Neuronal stem cell (in vitro differentiated cells): ENCODE measurements around the gene AK1.
A peak's percentile ranks its signal among the peaks of the same experiment; 100 is the strongest.

Source experiments
- DNase-seq: peaks from one replicate; pipeline ENCODE4 v3.0.0-alpha.2; 2013; ENCODE audit warnings: low spot score
- H2AFZ ChIP-seq: one replicate; pipeline ENCODE4 v1.6.1; 2013; ENCODE audit warnings: mild to moderate bottlenecking, low read length, inconsistent platforms
- H2AK5ac ChIP-seq: 2 replicates; pipeline ENCODE4 v1.6.1; 2013; ENCODE audit warnings: low read depth, mild to moderate bottlenecking, inconsistent platforms, low read length, moderate library complexity, mixed read lengths
- H2BK120ac ChIP-seq: 2 replicates; pipeline ENCODE4 v1.6.1; 2013; ENCODE audit warnings: low read depth, mild to moderate bottlenecking, inconsistent platforms, low read length, moderate library complexity, mixed read lengths
- H2BK12ac ChIP-seq: one replicate; pipeline ENCODE4 v1.6.1; 2013; ENCODE audit warnings: low read length, inconsistent platforms
- H2BK15ac ChIP-seq: 2 replicates; pipeline ENCODE4 v1.6.1; 2013; ENCODE audit warnings: mild to moderate bottlenecking, low read length, inconsistent platforms, mixed read lengths
- H2BK5ac ChIP-seq: one replicate; pipeline ENCODE4 v1.6.1; 2013; ENCODE audit warnings: inconsistent platforms, mild to moderate bottlenecking, low read length, moderate library complexity
- H3K14ac ChIP-seq: one replicate; pipeline ENCODE4 v1.6.1; 2013; ENCODE audit warnings: low read length, inconsistent platforms
- H3K18ac ChIP-seq: 2 replicates; pipeline ENCODE4 v1.6.1; 2013; ENCODE audit warnings: low read length, inconsistent platforms
- H3K23ac ChIP-seq: 2 replicates; pipeline ENCODE4 v1.6.1; 2013; ENCODE audit warnings: low read depth, mild to moderate bottlenecking, mixed read lengths, low read length, inconsistent platforms; ENCODE audit not compliant: poor library complexity
- H3K27ac ChIP-seq: replicated peaks from 3 replicates; pipeline ENCODE4 v1.5.1; 2013; ENCODE audit warnings: low read length, inconsistent platforms
- H3K27me3 ChIP-seq, 3 experiments: 2 replicates each; pipeline ENCODE4 v1.6.1; 2013; ENCODE audit warnings: low read length in 3 of 3, mild to moderate bottlenecking in 2 of 3, inconsistent platforms in 1 of 3, low read depth in 1 of 3, mixed read lengths in 1 of 3, moderate library complexity in 1 of 3; ENCODE audit not compliant: control insufficient read depth in 3 of 3, insufficient read depth in 3 of 3
- H3K36me3 ChIP-seq, 2 donors: replicated peaks in 1 of 2; 2 replicates each; pipeline ENCODE4 v1.6.1; 2013; ENCODE audit warnings: low read length in 2 of 2; ENCODE audit not compliant: control insufficient read depth in 2 of 2, insufficient read depth in 2 of 2
- H3K4ac ChIP-seq: 2 replicates; pipeline ENCODE4 v1.6.1; 2013; ENCODE audit warnings: inconsistent platforms, mild to moderate bottlenecking, low read length, moderate library complexity
- H3K4me1 ChIP-seq, 2 donors: 1 replicate in 1 of 2; 2 replicates in 1 of 2; pipeline ENCODE4 v1.6.1; 2013; ENCODE audit warnings: low read length in 2 of 2, low read depth in 1 of 2; ENCODE audit not compliant: control insufficient read depth in 2 of 2, insufficient read depth in 1 of 2
- H3K4me2 ChIP-seq: one replicate; pipeline ENCODE4 v1.6.1; 2013; ENCODE audit warnings: mild to moderate bottlenecking, low read length, inconsistent platforms; ENCODE audit not compliant: insufficient read depth, poor library complexity, severe bottlenecking
- H3K4me3 ChIP-seq, 2 donors: 2 replicates each; pipeline ENCODE4 v1.5.1; 2013; ENCODE audit warnings: low read length in 2 of 2, mild to moderate bottlenecking in 2 of 2, inconsistent platforms in 1 of 2, moderate library complexity in 1 of 2
- H3K79me1 ChIP-seq: one replicate; pipeline ENCODE4 v1.6.1; 2013; ENCODE audit warnings: low read depth, mild to moderate bottlenecking, inconsistent platforms, low read length, moderate library complexity
- H3K9ac ChIP-seq: one replicate; pipeline ENCODE4 v1.6.1; 2013; ENCODE audit warnings: mild to moderate bottlenecking, low read depth, low read length, inconsistent platforms; ENCODE audit not compliant: poor library complexity
- H3K9me3 ChIP-seq, 2 donors: replicated peaks in 1 of 2; 2 replicates each; pipeline versions ENCODE3 to v1.6.1; 2013; ENCODE audit warnings: low read length in 2 of 2, mild to moderate bottlenecking in 2 of 2, inconsistent platforms in 1 of 2, low read depth in 1 of 2, mixed read lengths in 1 of 2, moderate library complexity in 1 of 2; ENCODE audit not compliant: control insufficient read depth in 2 of 2, insufficient read depth in 1 of 2
- H4K8ac ChIP-seq: one replicate; pipeline ENCODE4 v1.6.1; 2013; ENCODE audit warnings: low read depth, mild to moderate bottlenecking, inconsistent platforms, low read length, moderate library complexity
- H4K91ac ChIP-seq: one replicate; pipeline ENCODE4 v1.6.1; 2013; ENCODE audit warnings: low read length, low read depth, mild to moderate bottlenecking, inconsistent platforms; ENCODE audit not compliant: poor library complexity
- WGBS, 2 donors: extraction: QIAGEN DNeasy Blood & Tissue Kit; methylation state at CpG; one replicate each; pipeline ENCODE4 v1.1.7; 2013; ENCODE audit warnings: missing lambda C conversion rate in 2 of 2, mixed read lengths in 1 of 2; ENCODE audit not compliant: insufficient read length in 2 of 2, insufficient replicate concordance in 1 of 2; ENCODE audit errors: extremely low coverage in 2 of 2; 5-methylcytosine and 5-hydroxymethylcytosine counted together

AK1 gene

GRCh38 chr9:127909839-127910273 lies 32.4 kb upstream of the AK1 start:
- H3K79me1 ChIP-seq: peaks cover 4% of the 10 kb centered on the region
- H2BK12ac ChIP-seq: peak overlapping the region; percentile 94
- no peak overlapping the region for H2BK120ac ChIP-seq
- no peak overlapping the region for H2BK5ac ChIP-seq
- no peaks in the 10 kb centered on the region for H3K9me3 ChIP-seq
- H3K9ac ChIP-seq: peak overlapping the region; percentile 50
- peak overlapping the region; percentile 55 for H2BK15ac ChIP-seq
- H3K4me3 ChIP-seq: peak overlapping the region in 1 of 2 donors; percentile 49
- H4K91ac ChIP-seq: peak overlapping the region; percentile 11
- DNase-seq: no peak
- H3K14ac ChIP-seq: no peak overlapping the region
- no CpG with 5 or more reads among the region's 17 CpGs for WGBS, 2 donors
- H3K4me1 ChIP-seq: peaks cover 2 to 5% of the 10 kb centered on the region in 2 donors
- no peak overlapping the region for H3K23ac ChIP-seq
- no peak overlapping the region for H3K27ac ChIP-seq
- H3K27me3 ChIP-seq: no peaks in the 10 kb centered on the region
- no peaks in the 10 kb centered on the region for H3K36me3 ChIP-seq
- H2AK5ac ChIP-seq: peak overlapping the region; percentile 66
- no peak overlapping the region for H4K8ac ChIP-seq
- H3K4me2 ChIP-seq: no peak overlapping the region
- no peak overlapping the region for H2AFZ ChIP-seq
- H3K4ac ChIP-seq: no peak overlapping the region
- H3K18ac ChIP-seq: peak overlapping the region; percentile 2

DNA sequence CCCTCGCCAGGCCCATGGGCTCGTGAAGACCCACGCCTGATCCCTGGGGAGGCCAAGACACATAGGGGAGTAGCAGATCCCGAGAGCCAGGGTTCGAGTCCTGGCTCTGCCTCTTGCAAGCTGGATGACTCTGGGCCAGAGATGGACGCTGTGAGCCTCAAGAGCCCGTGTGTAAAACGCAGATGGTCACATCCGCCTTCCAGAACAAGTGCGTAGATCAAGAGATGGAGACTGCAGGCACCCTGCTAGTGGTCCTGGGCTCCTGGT lies 31.1 kb upstream of the AK1 start:
- H3K27ac ChIP-seq: no peak overlapping the region
- H3K18ac ChIP-seq: no peak overlapping the region
- no peak overlapping the region for H2BK15ac ChIP-seq
- no peak overlapping the region for H3K4me3 ChIP-seq
- no peak overlapping the region for H3K14ac ChIP-seq
- H3K9me3 ChIP-seq: no peaks in the 10 kb centered on the region
- peak overlapping the region; percentile 41 for H2BK120ac ChIP-seq
- no peak overlapping the region for H4K91ac ChIP-seq
- no peak overlapping the region for H2AK5ac ChIP-seq
- no peak overlapping the region for H3K9ac ChIP-seq
- H2AFZ ChIP-seq: no peak overlapping the region
- no peak overlapping the region for H2BK12ac ChIP-seq
- H3K23ac ChIP-seq: no peak overlapping the region
- H3K79me1 ChIP-seq: peaks cover 4% of the 10 kb centered on the region
- no CpG with 5 or more reads among the region's 10 CpGs for WGBS, 2 donors
- no peak for DNase-seq
- no peak overlapping the region for H3K4ac ChIP-seq
- no peak overlapping the region for H3K4me2 ChIP-seq
- no peaks in the 10 kb centered on the region for H3K27me3 ChIP-seq
- H3K36me3 ChIP-seq: no peaks in the 10 kb centered on the region
- H4K8ac ChIP-seq: no peak overlapping the region
- peaks cover 7 to 18% of the 10 kb centered on the region in 2 donors for H3K4me1 ChIP-seq
- H2BK5ac ChIP-seq: peak overlapping the region; percentile 6

GRCh38 chr9:127907867-127908659 lies 30.6 kb upstream of the AK1 start:
- Histone ChIP-seq H3K23ac (no peak overlapping the region), H3K18ac (no peak overlapping the region), H3K4me2 (no peak overlapping the region), H2AFZ (no peak overlapping the region), H3K14ac (no peak overlapping the region), H3K79me1 (peaks cover 4% of the 10 kb centered on the region), H3K9me3 (no peaks in the 10 kb centered on the region), H3K27ac (no peak overlapping the region), H2BK5ac (peak overlapping the region; percentile 6), H2BK15ac (no peak overlapping the region), H2BK120ac (no peak overlapping the region), H3K36me3 (no peaks in the 10 kb centered on the region), H2BK12ac (no peak overlapping the region), H2AK5ac (peak overlapping the region; percentile 61), H4K8ac (no peak overlapping the region), H3K9ac (no peak overlapping the region), H3K4ac (no peak overlapping the region), H3K4me3 (no peak overlapping the region), H4K91ac (no peak overlapping the region), H3K4me1 (peaks cover 8 to 21% of the 10 kb centered on the region in 2 donors), H3K27me3 (no peaks in the 10 kb centered on the region)
- DNase-seq: no peak
- no CpG with 5 or more reads among the region's 35 CpGs for WGBS, 2 donors

DNA sequence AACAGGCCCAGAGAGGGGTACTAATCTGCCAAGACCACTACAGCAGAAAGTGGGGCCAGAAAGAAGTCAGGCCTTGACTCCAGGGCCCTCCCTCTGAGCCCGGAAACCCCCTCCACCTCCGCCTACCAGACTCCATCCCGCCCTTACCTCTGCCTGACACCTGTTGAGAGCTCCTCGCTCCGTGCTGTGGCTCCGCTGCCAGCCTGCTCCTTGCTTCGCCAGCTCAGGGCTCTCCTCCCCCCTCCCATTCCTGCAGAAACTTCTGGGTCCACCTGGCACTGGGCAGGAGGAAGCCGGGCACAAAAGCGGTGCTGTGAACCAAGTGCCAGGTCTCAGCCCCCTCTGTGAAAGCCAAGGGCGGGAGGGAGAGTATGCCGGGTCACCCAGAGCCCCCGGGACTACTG lies 28.3 kb upstream of the AK1 start:
- Histone ChIP-seq H3K4me1 (peaks cover 8 to 21% of the 10 kb centered on the region in 2 donors), H3K27me3 (no peaks in the 10 kb centered on the region), H3K4ac (no peak overlapping the region)

More for the DNA sequence above, 28.3 kb upstream of the AK1 start:
- WGBS, 2 donors: no CpG with 5 or more reads among the region's 12 CpGs
- Histone ChIP-seq H2BK5ac (no peak overlapping the region), H3K14ac (no peak overlapping the region), H2BK12ac (no peak overlapping the region), H3K18ac (no peak overlapping the region), H3K23ac (no peak overlapping the region), H4K8ac (no peak overlapping the region), H3K4me3 (no peak overlapping the region), H3K27ac (no peak overlapping the region), H2BK120ac (no peak overlapping the region), H3K9me3 (no peaks in the 10 kb centered on the region), H3K79me1 (peaks cover 4% of the 10 kb centered on the region), H2AK5ac (no peak overlapping the region), H3K9ac (no peak overlapping the region), H2AFZ (no peak overlapping the region), H3K4me2 (no peak overlapping the region), H4K91ac (no peak overlapping the region), H3K36me3 (no peaks in the 10 kb centered on the region), H2BK15ac (no peak overlapping the region)
- DNase-seq: no peak
